OCI-LY7 (cell line): ENCODE measurements around the gene SHOC2. TPM values are rescaled to one million over a fixed set of nuclear protein-coding genes. Genes with fewer than 3 reads are reported as not detected.

Experiments used
- BruUV-seq: library from RNA; stranded (reverse); fragments of 400-500 nt; replicated peaks from 2 replicates; lab custom pipeline; 2021; lab: Mats Ljungman, UMichigan
- CTCF ChIA-PET: fragments of 300-600 bp; sonication (Branson Sonifier 250); formaldehyde crosslinking; loops from one replicate; lab custom pipeline; 2022; ENCODE audit warnings: antibody characterized with exemption; ENCODE audit not compliant: unreplicated experiment; lab: Charles Lee
- POLR2A ChIA-PET: fragments of 300-600 bp; sonication (Branson Sonifier 250); formaldehyde crosslinking; loops from one replicate; lab custom pipeline; 2022; ENCODE audit warnings: antibody characterized with exemption; lab: Charles Lee
- DNase-seq: peaks from one replicate; pipeline ENCODE4 v3.0.0-alpha.2; 2015; ENCODE audit warnings: low spot score
- H2AFZ ChIP-seq: fragments of 200-600 bp; sonication (generic), shearing (Covaris generic); 2 replicates; pipeline ENCODE4 v1.6.1; 2014; ENCODE audit warnings: mild to moderate bottlenecking, antibody characterized with exemption, low read length, moderate library complexity
- H3K27ac ChIP-seq: fragments of 200-600 bp; sonication (generic); 2 replicates; pipeline ENCODE4 v1.5.1; 2014; ENCODE audit warnings: mixed run types, low read depth, mild to moderate bottlenecking, moderate library complexity, low read length, inconsistent platforms; ENCODE audit not compliant: poor library complexity, severe bottlenecking
- H3K36me3 ChIP-seq: fragments of 200-600 bp; sonication (generic); 2 replicates; pipeline ENCODE4 v1.6.1; 2014; ENCODE audit warnings: mild to moderate bottlenecking, antibody characterized with exemption, low read length, moderate library complexity, mixed read lengths; ENCODE audit not compliant: insufficient read depth
- H3K4me1 ChIP-seq: fragments of 200-600 bp; sonication (generic); 2 replicates; pipeline ENCODE4 v1.5.1; 2014; ENCODE audit warnings: mild to moderate bottlenecking, low read length; ENCODE audit not compliant: insufficient read depth, poor library complexity, severe bottlenecking
- H3K4me2 ChIP-seq: fragments of 200-600 bp; sonication (generic); 2 replicates; pipeline ENCODE4 v1.6.1; 2014; ENCODE audit warnings: mild to moderate bottlenecking, low read length
- H3K4me3 ChIP-seq: fragments of 200-600 bp; sonication (generic); 2 replicates; pipeline ENCODE4 v1.5.1; 2014; ENCODE audit warnings: mild to moderate bottlenecking, low read depth, low read length; ENCODE audit not compliant: poor library complexity, severe bottlenecking
- H3K79me2 ChIP-seq: fragments of 200-600 bp; sonication (generic); 2 replicates; pipeline ENCODE4 v1.6.1; 2016; ENCODE audit warnings: low read depth, mild to moderate bottlenecking, low read length, moderate library complexity, mixed read lengths; ENCODE audit not compliant: insufficient read depth
- H3K9me2 ChIP-seq: fragments of 200-600 bp; sonication (generic); 2 replicates; pipeline ENCODE4 v1.6.1; 2016; ENCODE audit warnings: mild to moderate bottlenecking, low read length, mixed read lengths; ENCODE audit not compliant: insufficient read depth
- H3K9me3 ChIP-seq: fragments of 200-600 bp; sonication (generic); 2 replicates; pipeline ENCODE4 v1.6.1; 2014; ENCODE audit warnings: mild to moderate bottlenecking, mixed run types, low read length, mixed read lengths
- H4K20me1 ChIP-seq: fragments of 200-600 bp; sonication (generic); 2 replicates; pipeline ENCODE4 v1.6.1; 2014; ENCODE audit warnings: mild to moderate bottlenecking, antibody characterized with exemption, low read length, moderate library complexity, mixed read lengths; ENCODE audit not compliant: insufficient read depth
- CTCF ChIP-seq: fragments of 200-600 bp; sonication (generic); conservative IDR thresholded peaks from 2 replicates; pipeline ENCODE4 v1.5.1; 2014; ENCODE audit warnings: mild to moderate bottlenecking, antibody characterized with exemption, low read length, moderate library complexity, mixed read lengths
- EZH2phosphoT487 ChIP-seq: fragments of 200-600 bp; sonication (generic); IDR thresholded peaks from 2 replicates; pipeline ENCODE4 v1.6.1; 2018; ENCODE audit warnings: low read depth, borderline replicate concordance, mild to moderate bottlenecking, mixed run types, antibody characterized with exemption, low read length, moderate library complexity, mixed read lengths
- intact Hi-C: fragments of 100-400 bp; cut with micrococcal nuclease; formaldehyde crosslinking; loops from one replicate; pipeline ENCODE4 v1.10.0; 2022; ENCODE audit not compliant: unreplicated experiment
- total RNA-seq, 2 experiments: library from RNA; depleted of rRNA in 1 of 2; stranded (reverse); fragments of >200 nt in 1 of 2; shearing (Covaris generic) in 1 of 2; gene quantifications; 2 replicates each; pipeline ENCODE4 v1.2.3, GENCODE V29; 2014 to 2022

The SHOC2 gene
- total RNA-seq, 2 experiments from 2014 or later: 54.1 to 92.2 TPM

GRCh38 chr10:110936757-110937156 lies 17.4 kb downstream of the SHOC2 start:
- no peak overlapping the region for H2AFZ ChIP-seq
- peaks cover 100% of the 10 kb centered on the region for H3K79me2 ChIP-seq
- no peak overlapping the region for H3K4me2 ChIP-seq
- peaks cover 50% of the 10 kb centered on the region for H4K20me1 ChIP-seq
- TF ChIP-seq EZH2phosphoT487 (no peak), CTCF (no peak)
- H3K36me3 ChIP-seq: peaks cover 80% of the 10 kb centered on the region
- no peak overlapping the region for H3K27ac ChIP-seq
- H3K9me3 ChIP-seq: peaks cover 11% of the 10 kb centered on the region; the same call in 1 of the 2 replicates
- CTCF ChIA-PET: interaction anchor here (0.6 kb wide), 1 partner anchor 180 kb away, joined by 4 read pairs; no protein-coding TSS in a partner anchor
- DNase-seq: no peak
- peaks cover 8% of the 10 kb centered on the region for H3K4me1 ChIP-seq
- POLR2A ChIA-PET: interaction anchor here (0.7 to 2.5 kb wide), 4 partner anchors 8 to 11 kb away, joined by 4 to 13 read pairs (median 6); no protein-coding TSS in a partner anchor
- H3K4me3 ChIP-seq: no peak overlapping the region
- no peaks in the 10 kb centered on the region for H3K9me2 ChIP-seq
- intact Hi-C loops: no loop called here
- no TSS peak for BruUV-seq

GRCh38 chr10:110939419-110939818 lies 20.0 kb downstream of the SHOC2 start:
- intact Hi-C loops: no loop called here
- H3K36me3 ChIP-seq: peaks cover 97% of the 10 kb centered on the region
- H3K4me3 ChIP-seq: no peak overlapping the region
- H3K9me3 ChIP-seq: peaks cover 11% of the 10 kb centered on the region; the same call in 1 of the 2 replicates
- peaks cover 42% of the 10 kb centered on the region for H4K20me1 ChIP-seq
- POLR2A ChIA-PET: interaction anchor here (0.5 to 1.7 kb wide), 3 partner anchors 10 to 41 kb away, joined by 3 to 4 read pairs (median 3); no protein-coding TSS in a partner anchor
- BruUV-seq: no TSS peak
- H3K79me2 ChIP-seq: peaks cover 100% of the 10 kb centered on the region
- no peak overlapping the region for H3K4me2 ChIP-seq
- H2AFZ ChIP-seq: no peak overlapping the region
- no peak for DNase-seq
- H3K4me1 ChIP-seq: peaks cover 4% of the 10 kb centered on the region
- no peak for TF ChIP-seq EZH2phosphoT487
- TF ChIP-seq CTCF: no peak
- no peaks in the 10 kb centered on the region for H3K9me2 ChIP-seq
- CTCF ChIA-PET: no interaction called here
- H3K27ac ChIP-seq: no peak overlapping the region

- ChIA-PET CTCF (interaction anchor here (0.5 kb wide), 1 partner anchor 169 kb away, joined by 3 read pairs; no protein-coding TSS in a partner anchor), POLR2A (interaction anchor here (0.6 to 1.8 kb wide), 11 partner anchors 9 to 168 kb away, joined by 3 to 9 read pairs (median 4); partner anchors contain the start of gene BBIP1)
- peaks cover 8% of the 10 kb centered on the region for H3K4me1 ChIP-seq
- H3K4me3 ChIP-seq: no peak overlapping the region
- H2AFZ ChIP-seq: no peak overlapping the region
- no peak overlapping the region for H3K4me2 ChIP-seq
- no TSS peak for BruUV-seq
- no peaks in the 10 kb centered on the region for H3K9me2 ChIP-seq
- H3K36me3 ChIP-seq: peaks cover 100% of the 10 kb centered on the region
- peak; percentile 15 for DNase-seq
- H4K20me1 ChIP-seq: peaks cover 30% of the 10 kb centered on the region
- intact Hi-C loops: no loop called here
- TF ChIP-seq CTCF: no peak
- no peak for TF ChIP-seq EZH2phosphoT487
- peaks cover 5% of the 10 kb centered on the region; the same call in 1 of the 2 replicates for H3K9me3 ChIP-seq
- peaks cover 100% of the 10 kb centered on the region for H3K79me2 ChIP-seq
- no peak overlapping the region for H3K27ac ChIP-seq
Measured at GRCh38 chr10:110944792-110945396, 25.5 kb downstream of the SHOC2 start.
